Pons (tissue), 1 donor: ENCODE measurements around the gene ADAMTS14.
A peak's percentile ranks its signal among the peaks of the same experiment; 100 is the strongest.
"Not testable (repeated sequence)": the region's sequence is repeated elsewhere in the genome, so short reads cannot be mapped to it uniquely, and the experiment has no call there.

Experiments used
- DNase-seq: peaks from one replicate; pipeline ENCODE4 v3.0.0-alpha.2; 2016; ENCODE audit warnings: low spot score

ADAMTS14 gene

DNA sequence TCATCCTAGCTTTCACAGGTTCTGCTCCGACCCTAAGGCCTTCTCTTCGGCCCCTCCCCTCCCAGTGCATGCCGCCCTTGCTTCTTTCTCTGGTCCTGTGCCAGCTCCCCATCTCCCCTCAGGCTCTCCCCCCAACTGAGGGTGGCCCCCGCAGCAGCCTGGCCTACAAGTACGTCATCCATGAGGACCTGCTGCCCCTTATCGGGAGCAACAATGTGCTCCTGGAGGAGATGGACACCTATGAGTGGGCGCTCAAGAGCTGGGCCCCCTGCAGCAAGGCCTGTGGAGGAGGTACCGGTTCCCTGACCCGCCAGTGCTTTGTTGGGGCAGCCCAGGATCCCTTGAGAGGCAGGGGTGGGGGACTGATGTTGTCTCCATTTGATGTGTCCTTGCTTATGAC lies 79.0 kb downstream of the ADAMTS14 start:
- DNase-seq: no peak

DNA sequence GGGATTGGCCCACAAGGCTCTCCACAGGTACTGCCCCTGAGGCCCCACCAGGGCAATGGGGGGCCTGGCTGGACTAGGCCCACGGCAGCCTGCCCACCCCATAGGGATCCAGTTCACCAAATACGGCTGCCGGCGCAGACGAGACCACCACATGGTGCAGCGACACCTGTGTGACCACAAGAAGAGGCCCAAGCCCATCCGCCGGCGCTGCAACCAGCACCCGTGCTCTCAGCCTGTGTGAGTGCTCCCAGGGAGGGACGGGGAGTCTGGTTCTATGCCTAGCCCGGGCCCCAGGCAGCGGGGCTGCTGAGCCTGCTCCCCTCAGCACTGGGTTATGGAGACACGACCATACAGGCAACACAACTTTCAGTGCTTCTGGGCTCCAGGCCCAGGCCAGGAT lies 79.7 kb downstream of the ADAMTS14 start:
- no peak for DNase-seq

- no peak for DNase-seq
Measured at GRCh38 chr10:70752571-70752970, 80.3 kb downstream of the ADAMTS14 start.

- DNase-seq: peak; percentile 55
Measured at GRCh38 chr10:70753026-70753663, 80.8 kb downstream of the ADAMTS14 start.

- DNase-seq: no peak
Measured at GRCh38 chr10:70753841-70754621, 81.7 kb downstream of the ADAMTS14 start.

GRCh38 chr10:70756700-70757360 lies 84.5 kb downstream of the ADAMTS14 start:
- DNase-seq: no peak

GRCh38 chr10:70757856-70758255 lies 85.5 kb downstream of the ADAMTS14 start:
- DNase-seq: no peak

DNA sequence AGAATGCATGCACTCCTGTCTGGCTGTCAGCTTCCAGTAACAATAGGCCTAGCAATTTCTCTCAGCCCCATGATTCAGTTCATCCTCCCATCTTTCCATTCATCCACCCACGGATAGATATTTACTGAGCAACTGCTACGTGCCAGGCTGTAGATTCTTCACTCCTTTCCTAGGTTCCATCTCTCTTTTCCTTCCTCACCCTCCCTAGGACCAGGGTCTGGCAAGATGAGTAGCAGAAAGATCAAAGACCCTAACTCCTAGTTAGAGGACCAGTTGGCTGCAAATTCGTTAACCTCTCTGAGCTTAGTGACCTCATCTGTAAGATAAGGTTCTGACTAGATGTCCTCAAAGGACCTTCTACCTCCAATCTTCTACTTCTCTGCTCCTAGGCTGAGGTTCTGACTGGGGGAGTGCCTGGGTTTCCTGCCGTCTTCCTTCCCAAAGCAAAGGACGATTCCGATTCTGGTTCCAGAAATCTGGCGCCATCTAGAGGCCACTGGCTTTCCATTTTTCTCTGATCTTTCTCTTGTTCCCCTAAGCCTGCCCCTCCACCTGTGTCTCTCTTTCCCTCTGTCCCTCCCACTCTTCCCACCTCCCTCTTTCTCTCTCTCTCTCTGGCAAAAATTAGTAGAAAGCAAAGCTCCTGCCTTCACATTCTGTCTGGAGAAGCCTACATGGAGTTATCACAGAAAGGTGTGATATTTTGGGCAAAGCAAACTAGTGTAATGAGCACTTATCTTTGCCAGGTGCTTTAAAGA lies 86.6 kb downstream of the ADAMTS14 start:
- DNase-seq: peak; percentile 83

DNA sequence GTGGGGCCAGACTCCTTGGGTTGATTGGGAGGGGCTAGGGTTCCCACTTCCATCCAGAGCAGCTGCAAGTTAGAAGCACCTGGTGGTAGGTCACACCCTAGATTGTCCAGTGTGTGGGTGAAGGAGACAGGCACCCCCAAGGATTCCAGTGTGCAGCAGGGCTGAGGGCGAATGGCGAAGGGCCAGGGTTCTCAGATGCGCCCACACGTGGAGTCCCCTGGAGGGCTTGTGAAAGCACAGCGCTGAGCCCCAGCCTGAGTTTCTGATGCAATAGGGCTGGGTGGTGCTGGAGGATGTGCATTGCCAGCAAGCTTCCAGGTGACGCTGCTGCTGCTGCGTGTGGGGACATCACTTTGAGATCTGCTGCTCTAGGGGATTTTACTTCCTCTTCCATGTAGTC lies 87.5 kb downstream of the ADAMTS14 start:
- DNase-seq: no peak

GRCh38 chr10:70760271-70760787 lies 88.0 kb downstream of the ADAMTS14 start:
- no peak for DNase-seq

- no peak for DNase-seq
Measured at GRCh38 chr10:70761031-70761601, 88.8 kb downstream of the ADAMTS14 start.

DNA sequence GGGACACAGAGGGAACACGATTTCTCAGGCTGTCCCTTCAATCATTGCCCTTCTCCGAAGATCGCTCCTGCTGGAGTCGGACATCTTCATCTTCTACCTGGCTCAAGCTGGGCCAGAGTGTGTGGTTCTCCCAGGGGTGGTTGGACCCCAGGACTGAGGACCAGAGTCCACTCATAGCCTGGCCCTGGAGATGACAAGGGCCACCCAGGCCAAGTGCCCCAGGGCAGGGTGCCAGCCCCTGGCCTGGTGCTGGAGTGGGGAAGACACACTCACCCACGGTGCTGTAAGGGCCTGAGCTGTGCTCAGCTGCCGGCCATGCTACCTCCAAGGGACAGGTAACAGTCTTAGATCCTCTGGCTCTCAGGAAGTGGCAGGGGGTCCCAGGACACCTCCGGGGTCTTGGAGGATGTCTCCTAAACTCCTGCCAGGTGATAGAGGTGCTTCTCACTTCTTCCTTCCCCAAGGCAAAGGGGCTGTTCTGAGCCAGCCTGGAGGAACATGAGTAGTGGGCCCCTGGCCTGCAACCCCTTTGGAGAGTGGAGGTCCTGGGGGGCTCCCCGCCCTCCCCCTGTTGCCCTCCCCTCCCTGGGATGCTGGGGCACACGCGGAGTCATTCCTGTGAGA lies 89.5 kb downstream of the ADAMTS14 start:
- DNase-seq: no peak

DNA sequence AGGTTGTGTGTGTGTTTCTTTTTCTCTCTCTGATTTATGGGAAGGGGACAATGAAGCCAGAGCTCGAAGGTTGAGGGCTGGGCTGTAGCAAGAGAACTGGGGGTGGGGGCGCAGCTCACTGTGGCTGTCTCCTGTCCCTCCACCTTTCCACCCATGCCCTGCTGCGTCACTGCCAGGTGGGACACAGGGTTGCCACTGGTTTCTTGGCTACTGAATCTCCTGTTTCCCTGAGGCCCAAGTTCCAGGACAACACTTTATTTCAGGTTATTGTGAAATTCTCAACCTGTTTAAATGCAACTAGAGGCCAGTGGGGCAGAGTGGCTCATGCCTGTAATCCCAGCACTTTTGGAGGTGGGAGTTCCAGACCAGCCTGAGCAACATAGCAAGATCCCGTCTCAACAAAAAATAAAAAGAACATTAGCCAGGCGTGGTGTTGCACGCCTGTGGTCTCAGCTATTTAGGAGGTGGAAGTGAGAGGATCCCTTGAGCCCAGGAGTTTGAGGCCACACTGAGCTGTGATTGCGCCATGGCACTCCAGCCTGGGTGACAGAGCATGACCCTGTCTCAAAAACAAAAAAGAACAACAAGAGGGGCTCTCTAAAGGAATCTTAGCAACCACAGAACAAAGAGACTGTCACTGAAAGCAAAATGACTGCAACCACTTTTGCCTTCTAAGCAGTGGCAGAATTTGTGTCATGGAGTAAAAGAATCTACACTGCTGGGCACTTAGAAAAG lies 90.3 kb downstream of the ADAMTS14 start:
- no peak for DNase-seq

- no peak for DNase-seq
Measured at GRCh38 chr10:70763567-70763966, 91.3 kb downstream of the ADAMTS14 start.

DNA sequence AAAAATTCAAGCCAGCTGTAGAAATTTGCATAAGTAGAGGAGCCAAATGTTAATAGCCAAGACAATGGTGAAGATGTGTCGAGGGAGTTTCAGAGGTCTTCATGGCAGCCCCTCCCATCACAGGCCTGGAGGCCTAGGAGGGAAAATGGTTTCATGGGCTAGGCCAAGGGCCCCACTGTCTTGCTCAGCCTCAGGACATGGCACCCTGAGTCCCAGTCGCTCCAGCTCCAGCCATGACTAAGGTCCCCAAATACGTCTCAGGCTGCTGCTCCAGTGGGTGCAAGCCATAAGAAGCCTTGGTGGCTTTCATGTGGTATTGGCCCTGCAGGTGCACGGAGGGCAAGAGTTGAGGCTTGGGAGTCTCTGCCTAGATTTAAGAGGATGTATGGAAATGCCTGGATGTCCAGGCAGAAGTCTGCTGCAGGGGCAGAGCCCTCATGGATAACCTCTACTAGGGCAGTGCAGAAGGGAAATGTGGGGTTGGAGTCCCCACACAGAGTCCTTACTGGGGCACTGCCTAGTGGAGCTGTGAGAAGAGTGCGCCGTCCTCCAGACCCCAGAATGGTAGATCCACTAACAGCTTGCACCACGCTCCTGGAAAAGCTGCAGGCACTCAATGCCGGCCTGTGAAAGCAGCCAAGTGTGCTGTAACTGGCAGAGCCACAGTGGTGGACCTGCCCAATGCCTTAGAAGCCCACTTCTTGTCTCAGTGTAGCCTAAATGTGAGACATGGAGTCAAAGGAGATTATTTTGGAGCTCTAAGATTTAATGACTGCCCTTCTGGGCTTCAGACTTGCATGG lies 93.7 kb downstream of the ADAMTS14 start:
- no peak for DNase-seq

DNA sequence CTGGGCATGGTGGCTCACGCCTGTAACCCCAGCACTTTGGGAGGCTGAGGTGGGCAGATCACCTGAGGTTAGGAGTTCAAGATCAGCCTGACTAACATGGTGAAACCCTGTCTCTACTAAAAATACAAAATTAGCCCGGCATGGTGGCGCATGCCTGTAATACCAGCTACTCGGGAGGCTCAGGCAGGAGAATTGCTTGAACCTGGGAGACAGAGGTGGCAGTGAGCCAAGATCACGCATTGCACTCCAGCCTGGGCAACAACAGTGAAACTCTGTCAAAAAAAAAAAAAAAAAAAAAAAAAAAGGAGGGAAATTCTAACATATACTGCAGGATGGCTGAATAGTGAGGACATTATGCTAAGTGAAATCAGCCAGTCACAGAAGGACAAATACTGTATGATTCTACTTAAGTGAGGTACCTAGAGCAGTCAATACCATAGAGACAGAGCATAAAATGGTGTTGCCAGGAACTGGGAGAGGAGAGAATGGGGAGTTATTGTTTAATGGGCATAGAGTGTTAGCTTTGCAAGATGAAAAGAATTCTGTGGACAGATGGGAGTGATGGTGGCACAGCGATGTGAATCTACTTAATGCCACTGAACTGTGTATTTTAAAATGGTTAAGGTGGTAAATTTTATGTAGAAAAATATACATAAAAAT lies 95.8 kb downstream of the ADAMTS14 start:
- DNase-seq: not testable (repeated sequence)

DNA sequence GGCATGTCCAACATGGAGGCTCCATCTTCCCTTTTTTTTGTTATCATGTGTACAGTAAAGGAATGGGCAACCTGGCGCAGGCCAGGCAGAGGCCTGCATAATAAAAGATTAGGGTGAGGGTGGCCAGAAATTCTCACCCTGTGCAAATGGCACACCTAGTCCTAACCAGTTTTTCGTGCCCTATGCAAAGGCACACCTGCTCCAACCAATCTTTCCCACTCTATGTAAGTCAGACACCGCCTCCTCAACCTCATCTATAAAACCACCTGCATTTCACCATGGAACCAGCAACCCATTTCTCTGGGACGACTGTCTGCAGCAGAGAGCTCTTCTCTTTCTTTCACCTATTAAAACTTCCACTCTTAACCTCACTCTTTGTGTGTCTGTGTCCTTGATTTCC lies 96.8 kb downstream of the ADAMTS14 start:
- no peak for DNase-seq

- no peak for DNase-seq
Measured at GRCh38 chr10:70770001-70770400, 97.7 kb downstream of the ADAMTS14 start.

GRCh38 chr10:70770516-70770915 lies 98.2 kb downstream of the ADAMTS14 start:
- DNase-seq: not testable (repeated sequence)
